ENCODE measurements around the gene CALCB. TPM values are rescaled to one million over a fixed set of nuclear protein-coding genes. Genes with fewer than 3 reads are reported as not detected.
"Not testable (repeated sequence)": the region's sequence is repeated elsewhere in the genome, so short reads cannot be mapped to it uniquely, and the experiment has no call there.

Gene CALCB
- total RNA-seq, 2 donors from 2014 or later: 1.5 TPM; not detected in 1

- Histone ChIP-seq H3K36me3 (no peaks in the 10 kb centered on the region), H3K4me3 (no peak overlapping the region), H3K9me3 (no peaks in the 10 kb centered on the region), H3K27ac (no peak overlapping the region), H3K27me3 (replicated peaks; ENCODE audit: insufficient read depth) (no peaks in the 10 kb centered on the region), H3K4me1 (ENCODE audit: control insufficient read depth in 1 of 2, low read depth in 2 of 2) (no peaks in the 10 kb centered on the region)
- TF ChIP-seq CTCF (IDR thresholded peaks at IDR 0.05): no peak
- ATAC-seq (ENCODE audit: insufficient number of reproducible peaks, low FRiP score, low read depth): no peak
- no peak for DNase-seq (ENCODE audit: low spot score)
These were observed 38.6 kb upstream of the CALCB start for GRCh38 chr11:15034687-15035267.

GRCh38 chr11:15035283-15035682 is 38.1 kb upstream of the CALCB start:
- DNase-seq (ENCODE audit: low spot score): no peak
- TF ChIP-seq CTCF (IDR thresholded peaks at IDR 0.05): no peak
- Histone ChIP-seq H3K4me3 (no peak overlapping the region), H3K27ac (no peak overlapping the region), H3K36me3 (no peaks in the 10 kb centered on the region), H3K27me3 (replicated peaks; ENCODE audit: insufficient read depth) (no peaks in the 10 kb centered on the region), H3K9me3 (no peaks in the 10 kb centered on the region), H3K4me1 (ENCODE audit: control insufficient read depth in 1 of 2, low read depth in 2 of 2) (no peaks in the 10 kb centered on the region)
- ATAC-seq (ENCODE audit: insufficient number of reproducible peaks, low FRiP score, low read depth): no peak

GRCh38 chr11:15038963-15039362 is 34.4 kb upstream of the CALCB start:
- no peak for ATAC-seq (ENCODE audit: insufficient number of reproducible peaks, low FRiP score, low read depth)
- DNase-seq (ENCODE audit: low spot score): no peak

GRCh38 chr11:15045209-15045608 is 28.2 kb upstream of the CALCB start:
- no peak for ATAC-seq (ENCODE audit: insufficient number of reproducible peaks, low FRiP score, low read depth)
- no peaks in the 10 kb centered on the region for H3K36me3 ChIP-seq
- no peak for TF ChIP-seq CTCF (IDR thresholded peaks at IDR 0.05)
- H3K4me1 ChIP-seq (ENCODE audit: control insufficient read depth in 1 of 2, low read depth in 2 of 2): no peaks in the 10 kb centered on the region
- H3K9me3 ChIP-seq: no peaks in the 10 kb centered on the region
- no peak overlapping the region for H3K4me3 ChIP-seq
- DNase-seq (ENCODE audit: low spot score): no peak
- no peaks in the 10 kb centered on the region for H3K27me3 ChIP-seq (replicated peaks; ENCODE audit: insufficient read depth)
- no peak overlapping the region for H3K27ac ChIP-seq

More at GRCh38 chr11:15038963-15039362, 34.4 kb upstream of the CALCB start:
- H3K9me3 ChIP-seq: no peaks in the 10 kb centered on the region
- no peaks in the 10 kb centered on the region for H3K4me1 ChIP-seq (ENCODE audit: control insufficient read depth in 1 of 2, low read depth in 2 of 2)
- no peak for TF ChIP-seq CTCF (IDR thresholded peaks at IDR 0.05)
- no peaks in the 10 kb centered on the region for H3K36me3 ChIP-seq
- no peaks in the 10 kb centered on the region for H3K27me3 ChIP-seq (replicated peaks; ENCODE audit: insufficient read depth)
- no peak overlapping the region for H3K27ac ChIP-seq
- H3K4me3 ChIP-seq: no peak overlapping the region

GRCh38 chr11:15045891-15046290 is 27.5 kb upstream of the CALCB start:
- no peak for DNase-seq (ENCODE audit: low spot score)
- no peaks in the 10 kb centered on the region for H3K27me3 ChIP-seq (replicated peaks; ENCODE audit: insufficient read depth)
- no peaks in the 10 kb centered on the region for H3K9me3 ChIP-seq
- H3K4me3 ChIP-seq: no peak overlapping the region
- no peak overlapping the region for H3K27ac ChIP-seq
- no peak for TF ChIP-seq CTCF (IDR thresholded peaks at IDR 0.05)
- no peak for ATAC-seq (ENCODE audit: insufficient number of reproducible peaks, low FRiP score, low read depth)
- H3K36me3 ChIP-seq: no peaks in the 10 kb centered on the region
- H3K4me1 ChIP-seq (ENCODE audit: control insufficient read depth in 1 of 2, low read depth in 2 of 2): no peaks in the 10 kb centered on the region

GRCh38 chr11:15046673-15047072 is 26.7 kb upstream of the CALCB start:
- not testable (repeated sequence) for DNase-seq (ENCODE audit: low spot score); H3K27ac ChIP-seq; H3K4me3 ChIP-seq; H3K4me1 ChIP-seq (ENCODE audit: control insufficient read depth in 1 of 2, low read depth in 2 of 2); H3K27me3 ChIP-seq (replicated peaks; ENCODE audit: insufficient read depth); ATAC-seq (ENCODE audit: insufficient number of reproducible peaks, low FRiP score, low read depth); H3K9me3 ChIP-seq; H3K36me3 ChIP-seq

Data from thoracic aorta (tissue), 2 donors.